HepG2 (cell line): ENCODE measurements around the gene POLD3. TPM values are rescaled to one million over a fixed set of nuclear protein-coding genes. Genes with fewer than 3 reads are reported as not detected.

ENCODE experiments used
- ATAC-seq: fragments of 200-7000 bp; cut with Tn5 transposase; 3 replicates; pipeline ENCODE4 v1.9.1; 2020; ENCODE audit warnings: mild to moderate bottlenecking, moderate library complexity
- BruUV-seq: library from RNA; stranded (reverse); fragments of 400-500 nt; replicated peaks from 2 replicates; lab custom pipeline; 2021; lab: Mats Ljungman, UMichigan
- CTCF ChIA-PET: fragments of 300-600 bp; formaldehyde crosslinking; extraction: SDS; loops from one replicate; lab custom pipeline; 2021; ENCODE audit warnings: low total read pairs, inconsistent platforms, low intra/inter-chr PET ratio; lab: Yijun Ruan, JAX
- POLR2A ChIA-PET: fragments of 350-600 bp; sonication (Branson Sonifier 250); formaldehyde crosslinking; loops from one replicate; lab custom pipeline; 2020; ENCODE audit warnings: antibody characterized with exemption, inconsistent platforms; lab: Yijun Ruan, JAX
- DNase-seq: peaks from one replicate; pipeline ENCODE4 v3.0.0-alpha.2; 2015; ENCODE audit warnings: low spot score
- FAIRE-seq: peaks from 3 replicates; lab custom pipeline; 2011; peaks lifted over from hg19 to GRCh38; lab: Jason Lieb, UNC
- H2AFZ ChIP-seq: one replicate; pipeline ENCODE4 v1.6.1; 2011; ENCODE audit warnings: low read length, inconsistent platforms
- H3K27ac ChIP-seq: fragments of 300-600 bp; 3 replicates; pipeline ENCODE4 v1.8.0; 2011; ENCODE audit warnings: mixed run types, mild to moderate bottlenecking, mixed read lengths, low read length, inconsistent platforms; ENCODE audit not compliant: insufficient read depth; ENCODE audit errors: extremely low read length
- H3K27me3 ChIP-seq, 2 experiments: fragments of 200-600 bp in 1 of 2; 2 replicates in 1 of 2; 3 replicates in 1 of 2; pipeline versions ENCODE4 v1.6.0 to v1.8.0; 2011; ENCODE audit warnings: low read length in 2 of 2, mild to moderate bottlenecking in 2 of 2, moderate library complexity in 2 of 2, inconsistent platforms in 1 of 2; ENCODE audit not compliant: insufficient read depth in 2 of 2, control insufficient read depth in 1 of 2
- H3K36me3 ChIP-seq, 2 experiments: fragments of 200-600 bp in 1 of 2; replicated peaks in 1 of 2; 2 replicates in 1 of 2; 3 replicates in 1 of 2; pipeline versions ENCODE4 v1.5.1 to v1.8.0; 2011; ENCODE audit warnings: low read length in 2 of 2, inconsistent platforms in 1 of 2; ENCODE audit not compliant: insufficient read depth in 2 of 2, control insufficient read depth in 1 of 2
- H3K4me1 ChIP-seq: 2 replicates; pipeline ENCODE4 v1.5.1; 2012; ENCODE audit warnings: low read length, inconsistent platforms; ENCODE audit not compliant: insufficient read depth
- H3K4me2 ChIP-seq: 2 replicates; pipeline ENCODE4 v1.6.0; 2011; ENCODE audit warnings: low read depth, low read length, inconsistent platforms
- H3K4me3 ChIP-seq, 3 experiments: fragments of 200-600 bp in 1 of 3; sonication (generic), shearing (Covaris generic) in 1 of 3; replicated peaks in 1 of 3; 2 replicates each; pipeline ENCODE4 v1.5.1; 2011 to 2016; ENCODE audit warnings: low read length in 3 of 3, inconsistent platforms in 2 of 3, low read depth in 2 of 3, mild to moderate bottlenecking in 2 of 3, control low read depth in 1 of 3, mixed read lengths in 1 of 3; ENCODE audit not compliant: insufficient read depth in 1 of 3
- H3K79me2 ChIP-seq: one replicate; pipeline ENCODE4 v1.6.1; 2011; ENCODE audit warnings: low read length, inconsistent platforms; ENCODE audit not compliant: insufficient read depth
- H3K9ac ChIP-seq: 2 replicates; pipeline ENCODE4 v1.6.0; 2011; ENCODE audit warnings: mild to moderate bottlenecking, low read depth, low read length, inconsistent platforms; ENCODE audit not compliant: insufficient read depth
- H3K9me3 ChIP-seq: 2 replicates; pipeline ENCODE4 v1.5.1; 2012; ENCODE audit warnings: mild to moderate bottlenecking, low read length
- H4K20me1 ChIP-seq: 2 replicates; pipeline ENCODE4 v1.6.0; 2011; ENCODE audit warnings: inconsistent platforms, mild to moderate bottlenecking, low read length, moderate library complexity; ENCODE audit not compliant: insufficient read depth
- BORCS8-MEF2B ChIP-seq: sonication (generic); formaldehyde crosslinking; IDR thresholded peaks from 2 replicates; pipeline ENCODE4 v1.8.0; 2022; ENCODE audit warnings: mild to moderate bottlenecking, missing genetic modification reagents
- NFIC ChIP-seq: IDR thresholded peaks from 2 replicates; pipeline ENCODE4 v1.6.1; 2012; ENCODE audit warnings: mild to moderate bottlenecking, low read length, inconsistent platforms
- PCBP1 ChIP-seq: fragments of 200-400 bp; formaldehyde crosslinking; IDR thresholded peaks from 2 replicates; pipeline ENCODE4 v1.6.1; 2017; ENCODE audit warnings: mild to moderate bottlenecking, low read depth, low read length, borderline replicate concordance
- SRSF1 ChIP-seq: fragments of 200-400 bp; formaldehyde crosslinking; optimal IDR thresholded peaks from 2 replicates; pipeline ENCODE3; 2017; ENCODE audit warnings: mild to moderate bottlenecking, low read depth, low read length, moderate library complexity
- STAG1 ChIP-seq: sonication (generic); formaldehyde crosslinking; IDR thresholded peaks from 2 replicates; pipeline ENCODE4 v1.4.0; 2020; ENCODE audit warnings: missing genetic modification reagents
- ZNF629 ChIP-seq: sonication (generic); formaldehyde crosslinking; conservative IDR thresholded peaks from 2 replicates; pipeline ENCODE4 v1.5.0; 2020; ENCODE audit warnings: missing genetic modification reagents
- WGBS: methylation state at CpG from one replicate; pipeline ENCODE4 v1.1.6; 2017; ENCODE audit warnings: low lambda C conversion rate; 5-methylcytosine and 5-hydroxymethylcytosine counted together
- in situ Hi-C: cut with HindIII; loops from 2 replicates; pipeline ENCODE4 v1.10.0; 2017; ENCODE audit warnings: low pct_unique_long_range_greater_than_20kb; ENCODE audit not compliant: extremely low pct_ligation_motif_present
- intact Hi-C: fragments of 100-400 bp; cut with micrococcal nuclease; formaldehyde crosslinking; loops from one replicate; pipeline ENCODE4 v1.10.0; 2022; ENCODE audit not compliant: unreplicated experiment
- polyA plus RNA-seq, 8 experiments: library from polyadenylated mRNA; depleted of rRNA in 3 of 8; stranded (reverse) in 7 of 8; unstranded in 1 of 8; fragments of >200 nt; fragmentation: Illumina TruSeq in 4 of 8; extraction: Trizol in 4 of 8; gene quantifications; 2 replicates each; pipeline versions ENCODE4 v1.2.1 to v1.2.3, GENCODE V29; 2011 to 2016; ENCODE audit warnings: low read depth in 4 of 8, missing spikeins in 1 of 8, mixed read lengths in 1 of 8; ENCODE audit not compliant: insufficient read depth in 1 of 8
- total RNA-seq, 5 experiments: library from RNA; depleted of rRNA; stranded (reverse); fragments of >200 nt; fragmentation: Illumina TruSeq; extraction: Trizol; gene quantifications; 2 replicates each; pipeline ENCODE4 v1.2.3, GENCODE V29; 2016; ENCODE audit warnings: low read depth in 1 of 5
- TF ChIP-seq, protein P1 (sequence below): sonication (generic); formaldehyde crosslinking; IDR thresholded peaks from 2 replicates; pipeline ENCODE4 v1.4.0; 2020; ENCODE audit warnings: missing genetic modification reagents
- TF ChIP-seq, protein P2 (sequence below): sonication (generic); formaldehyde crosslinking; IDR thresholded peaks from 2 replicates; pipeline ENCODE4 v1.4.0; 2020; ENCODE audit warnings: missing genetic modification reagents
- TF ChIP-seq, protein P3 (sequence below): IDR thresholded peaks from 2 replicates; pipeline ENCODE4 v1.6.1; 2012; ENCODE audit warnings: inconsistent platforms
- TF ChIP-seq, protein P4 (sequence below): sonication (generic); formaldehyde crosslinking; IDR thresholded peaks from 2 replicates; pipeline ENCODE4 v1.4.0; 2020; ENCODE audit warnings: mild to moderate bottlenecking, missing genetic modification reagents

POLD3 gene
- total and polyA plus RNA-seq, 2 of the 13 experiments (the other 11 are each of a cell fraction or from before 2014, with no cell fraction given), result 6.3 to 18.9 TPM

DNA sequence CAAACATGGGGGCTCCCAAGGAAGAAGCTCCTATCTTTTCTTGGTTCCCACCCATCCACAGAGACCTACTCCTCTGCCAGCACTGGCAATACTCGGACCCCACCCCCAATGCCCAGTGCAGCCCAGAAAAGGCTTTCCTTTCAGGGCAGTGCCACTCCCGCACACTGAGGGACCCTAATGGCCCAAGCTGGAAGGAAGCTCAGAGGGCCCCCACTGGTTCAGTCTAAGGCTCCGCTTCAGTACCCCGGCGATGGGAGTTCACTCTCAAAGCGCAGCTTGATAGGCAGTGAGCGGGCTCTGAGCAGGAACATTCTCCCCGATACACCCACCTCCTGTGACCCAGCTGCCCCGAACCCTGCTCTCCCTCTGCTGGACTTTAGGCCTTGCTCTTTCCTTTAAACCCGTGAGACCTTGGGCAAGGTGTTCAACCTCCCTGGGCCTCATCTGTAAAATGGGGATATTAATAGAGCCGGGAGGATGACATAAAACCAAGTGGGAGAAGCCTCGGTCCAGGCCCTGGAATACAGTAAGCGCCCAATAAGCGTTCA, 90.4 kb downstream of the POLD3 start:
- Histone ChIP-seq H3K4me1 (no peaks in the 10 kb centered on the region), H3K9me3 (no peaks in the 10 kb centered on the region), H3K4me3 (peak overlapping the region in 1 of 3 experiments; percentile 59; a peak in 1 of 6 replicates), H3K27me3 (peaks cover 1 to 4% of the 10 kb centered on the region in 2 experiments; a peak in 2 of 5 replicates), H3K36me3 (no peaks in the 10 kb centered on the region), H3K4me2 (peak overlapping the region; percentile 51), H2AFZ (no peak overlapping the region), H3K9ac (no peak overlapping the region), H3K79me2 (no peaks in the 10 kb centered on the region), H4K20me1 (no peaks in the 10 kb centered on the region), H3K27ac (no peak overlapping the region)
- no TSS peak for BruUV-seq
- ATAC-seq, result no peak
- WGBS, result 71% methylated on average over 14 of the region's 14 CpGs
- ChIA-PET POLR2A (no interaction called here), CTCF (no interaction called here)
- FAIRE-seq, result no peak
- in situ Hi-C loops, result no loop called here
- intact Hi-C loops, result no loop called here
- no peak for DNase-seq
- TF ChIP-seq ZNF629 (peak; percentile 81), STAG1 (no peak)

DNA sequence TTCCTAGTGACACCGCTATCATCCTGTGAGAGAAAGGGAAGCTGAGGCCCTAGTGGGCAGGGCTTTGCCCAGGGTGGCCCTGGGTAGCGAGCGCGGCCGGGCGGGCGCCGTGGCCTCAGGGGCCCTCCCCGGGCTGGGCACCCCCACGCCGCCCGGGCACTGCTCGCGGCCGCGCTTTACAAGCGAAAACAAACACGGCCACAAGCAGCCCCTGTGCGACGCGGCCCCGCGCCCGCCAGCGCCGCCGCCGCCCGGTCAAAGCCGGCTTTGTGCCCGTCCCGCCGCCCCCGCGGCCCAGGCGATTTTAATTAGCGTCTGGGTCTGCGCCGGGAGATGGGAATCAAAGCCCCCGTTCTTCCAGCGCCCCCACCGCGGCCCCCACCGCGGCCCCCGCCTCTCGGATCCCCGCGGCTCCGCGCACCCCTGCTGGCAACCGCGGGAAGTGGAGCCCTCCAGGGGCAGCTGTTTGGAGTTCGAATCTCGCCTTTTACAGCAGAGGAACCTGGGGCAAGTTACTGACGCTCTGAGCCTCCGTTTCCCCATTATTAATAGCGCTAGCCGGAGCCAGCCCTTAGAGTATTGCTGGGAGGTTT, 91.0 kb downstream of the POLD3 start:
- Histone ChIP-seq H3K27me3 (peaks cover 1 to 4% of the 10 kb centered on the region in 2 experiments; a peak in 2 of 5 replicates), H3K79me2 (no peaks in the 10 kb centered on the region), H3K4me2 (peak overlapping the region; percentile 51), H3K9ac (no peak overlapping the region), H3K4me1 (no peaks in the 10 kb centered on the region), H2AFZ (no peak overlapping the region)
- POLR2A ChIA-PET, result no interaction called here
- intact Hi-C loops (no loop called here), in situ Hi-C loops (no loop called here)
- 78% methylated on average over 15 of the region's 59 CpGs for WGBS
- FAIRE-seq (no peak), ATAC-seq (peak; percentile 46), DNase-seq (no peak)
- BruUV-seq, result no TSS peak
- TF ChIP-seq, protein P1, sequence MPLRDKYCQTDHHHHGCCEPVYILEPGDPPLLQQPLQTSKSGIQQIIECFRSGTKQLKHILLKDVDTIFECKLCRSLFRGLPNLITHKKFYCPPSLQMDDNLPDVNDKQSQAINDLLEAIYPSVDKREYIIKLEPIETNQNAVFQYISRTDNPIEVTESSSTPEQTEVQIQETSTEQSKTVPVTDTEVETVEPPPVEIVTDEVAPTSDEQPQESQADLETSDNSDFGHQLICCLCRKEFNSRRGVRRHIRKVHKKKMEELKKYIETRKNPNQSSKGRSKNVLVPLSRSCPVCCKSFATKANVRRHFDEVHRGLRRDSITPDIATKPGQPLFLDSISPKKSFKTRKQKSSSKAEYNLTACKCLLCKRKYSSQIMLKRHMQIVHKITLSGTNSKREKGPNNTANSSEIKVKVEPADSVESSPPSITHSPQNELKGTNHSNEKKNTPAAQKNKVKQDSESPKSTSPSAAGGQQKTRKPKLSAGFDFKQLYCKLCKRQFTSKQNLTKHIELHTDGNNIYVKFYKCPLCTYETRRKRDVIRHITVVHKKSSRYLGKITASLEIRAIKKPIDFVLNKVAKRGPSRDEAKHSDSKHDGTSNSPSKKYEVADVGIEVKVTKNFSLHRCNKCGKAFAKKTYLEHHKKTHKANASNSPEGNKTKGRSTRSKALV (CRISPR knock-in tag), result no peak
- TF ChIP-seq BORCS8-MEF2B, result no peak
- peak; percentile 34 for TF ChIP-seq SRSF1
- TF ChIP-seq PCBP1, result no peak
- TF ChIP-seq, protein P2, sequence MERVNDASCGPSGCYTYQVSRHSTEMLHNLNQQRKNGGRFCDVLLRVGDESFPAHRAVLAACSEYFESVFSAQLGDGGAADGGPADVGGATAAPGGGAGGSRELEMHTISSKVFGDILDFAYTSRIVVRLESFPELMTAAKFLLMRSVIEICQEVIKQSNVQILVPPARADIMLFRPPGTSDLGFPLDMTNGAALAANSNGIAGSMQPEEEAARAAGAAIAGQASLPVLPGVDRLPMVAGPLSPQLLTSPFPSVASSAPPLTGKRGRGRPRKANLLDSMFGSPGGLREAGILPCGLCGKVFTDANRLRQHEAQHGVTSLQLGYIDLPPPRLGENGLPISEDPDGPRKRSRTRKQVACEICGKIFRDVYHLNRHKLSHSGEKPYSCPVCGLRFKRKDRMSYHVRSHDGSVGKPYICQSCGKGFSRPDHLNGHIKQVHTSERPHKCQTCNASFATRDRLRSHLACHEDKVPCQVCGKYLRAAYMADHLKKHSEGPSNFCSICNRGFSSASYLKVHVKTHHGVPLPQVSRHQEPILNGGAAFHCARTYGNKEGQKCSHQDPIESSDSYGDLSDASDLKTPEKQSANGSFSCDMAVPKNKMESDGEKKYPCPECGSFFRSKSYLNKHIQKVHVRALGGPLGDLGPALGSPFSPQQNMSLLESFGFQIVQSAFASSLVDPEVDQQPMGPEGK (CRISPR knock-in tag), result peak; percentile 83
- TF ChIP-seq NFIC, result no peak
- TF ChIP-seq, protein P3, sequence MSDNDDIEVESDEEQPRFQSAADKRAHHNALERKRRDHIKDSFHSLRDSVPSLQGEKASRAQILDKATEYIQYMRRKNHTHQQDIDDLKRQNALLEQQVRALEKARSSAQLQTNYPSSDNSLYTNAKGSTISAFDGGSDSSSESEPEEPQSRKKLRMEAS, result no peak
- TF ChIP-seq, protein P4, sequence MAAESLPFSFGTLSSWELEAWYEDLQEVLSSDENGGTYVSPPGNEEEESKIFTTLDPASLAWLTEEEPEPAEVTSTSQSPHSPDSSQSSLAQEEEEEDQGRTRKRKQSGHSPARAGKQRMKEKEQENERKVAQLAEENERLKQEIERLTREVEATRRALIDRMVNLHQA (CRISPR knock-in tag), result no peak
- TF ChIP-seq, all 625 proteins: peak for 2
- CTCF ChIA-PET, result interaction anchor here (0.9 kb wide), 1 partner anchor 49 kb away, joined by 4 read pairs; no protein-coding TSS in a partner anchor
- no peak overlapping the region for H3K27ac ChIP-seq
- no peaks in the 10 kb centered on the region for H3K9me3 ChIP-seq
- no peaks in the 10 kb centered on the region for H3K36me3 ChIP-seq
- H3K4me3 ChIP-seq, result peak overlapping the region; percentile 40 to 59 (median 58); a peak in 4 of 6 replicates
- no peaks in the 10 kb centered on the region for H4K20me1 ChIP-seq
